ENCODE results near the gene GREM2.

- TF ChIP-seq CTCF (IDR thresholded peaks at IDR 0.05) (no peak), POLR2AphosphoS5 (IDR thresholded peaks at IDR 0.05; ENCODE audit: insufficient read depth in 1 of 2, low read depth in 1 of 2) (no peak), POLR2A (IDR thresholded peaks at IDR 0.05) (no peak)
These were observed 127.0 kb downstream of the GREM2 start for GRCh38 chr1:240484804-240485443.
